Colonic mucosa (tissue), 4 donors: ENCODE data around the gene SH3BP5L. TPM values are rescaled to one million over a fixed set of nuclear protein-coding genes. Genes with fewer than 3 reads are reported as not detected.

Experiments used
- DNase-seq: peaks from one replicate; pipeline ENCODE4 v3.0.0-alpha.2; 2020
- H3K27ac ChIP-seq: fragments of 200-600 bp; one replicate; pipeline ENCODE4 v1.8.0; 2021
- H3K27me3 ChIP-seq: fragments of 200-600 bp; one replicate; pipeline ENCODE4 v1.8.0; 2021
- H3K36me3 ChIP-seq: fragments of 200-600 bp; one replicate; pipeline ENCODE4 v1.8.0; 2021
- H3K4me1 ChIP-seq: fragments of 200-600 bp; one replicate; pipeline ENCODE4 v1.8.0; 2021; ENCODE audit warnings: mild to moderate bottlenecking
- H3K4me3 ChIP-seq: fragments of 200-600 bp; one replicate; pipeline ENCODE4 v1.8.0; 2021
- H3K9ac ChIP-seq, 2 donors: one replicate each; pipeline ENCODE4 v1.7.0; 2013; ENCODE audit warnings: control low read depth in 2 of 2, low read depth in 2 of 2, low read length in 2 of 2
- H3K9me3 ChIP-seq: fragments of 200-600 bp; one replicate; pipeline ENCODE4 v1.8.0; 2021
- intact Hi-C: fragments of 100-400 bp; cut with DNase I; formaldehyde crosslinking; loops from one replicate; pipeline ENCODE4 v1.14.1; 2022
- total RNA-seq, 2 donors: library from RNA; stranded (reverse); fragmentation: NEBNext Ultra II Directional in 1 of 2; extraction: Animal tissue kit (Norgen Biotek cat#: 25700) in 1 of 2; gene quantifications; one replicate each; pipeline ENCODE4 v1.2.1, GENCODE V29; 2021
- TF ChIP-seq, protein P1 (sequence below): fragments of 200-600 bp; IDR thresholded peaks from one replicate; pipeline ENCODE4 v1.8.0; 2022; ENCODE audit warnings: antibody characterized with exemption, mild to moderate bottlenecking
- donor health status: healthy.
- donor health status: DM: no; HTN: no; CAD: no.
- donor health status: DM: no; HTN: no; CAD: no.

Gene SH3BP5L
- total RNA-seq, 2 donors from 2014 or later: 24.2 to 30.5 TPM

DNA sequence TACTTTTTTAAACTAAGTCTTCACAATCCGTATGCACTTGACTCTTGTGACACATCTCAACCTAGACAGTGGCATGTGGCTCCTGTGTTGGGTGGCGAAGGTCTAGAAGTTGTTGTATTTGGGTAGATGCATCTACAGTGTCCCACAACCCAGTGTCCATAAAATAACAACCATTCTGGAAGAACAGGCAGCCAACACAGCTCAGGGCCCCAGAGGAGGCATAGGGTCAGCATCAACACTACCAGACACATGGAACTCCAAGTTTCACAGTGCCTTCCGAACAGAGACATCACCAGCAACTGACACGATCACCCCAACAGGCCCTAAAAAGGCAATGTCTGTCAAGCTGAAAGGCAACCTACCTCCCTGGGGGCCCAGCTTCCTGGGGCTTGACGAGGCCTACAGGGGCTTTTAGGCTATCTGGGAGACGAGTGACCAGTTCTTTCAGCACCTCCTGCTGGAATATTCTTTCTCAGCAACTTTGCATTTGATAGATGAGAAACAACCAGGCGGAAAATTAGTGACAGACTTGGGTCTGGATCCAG, 5.6 kb downstream of the SH3BP5L start:
- H3K9ac ChIP-seq: no peak overlapping the region
- H3K27ac ChIP-seq: no peak overlapping the region
- H3K4me3 ChIP-seq: no peak overlapping the region
- no peaks in the 10 kb centered on the region for H3K27me3 ChIP-seq
- TF ChIP-seq, protein P1, sequence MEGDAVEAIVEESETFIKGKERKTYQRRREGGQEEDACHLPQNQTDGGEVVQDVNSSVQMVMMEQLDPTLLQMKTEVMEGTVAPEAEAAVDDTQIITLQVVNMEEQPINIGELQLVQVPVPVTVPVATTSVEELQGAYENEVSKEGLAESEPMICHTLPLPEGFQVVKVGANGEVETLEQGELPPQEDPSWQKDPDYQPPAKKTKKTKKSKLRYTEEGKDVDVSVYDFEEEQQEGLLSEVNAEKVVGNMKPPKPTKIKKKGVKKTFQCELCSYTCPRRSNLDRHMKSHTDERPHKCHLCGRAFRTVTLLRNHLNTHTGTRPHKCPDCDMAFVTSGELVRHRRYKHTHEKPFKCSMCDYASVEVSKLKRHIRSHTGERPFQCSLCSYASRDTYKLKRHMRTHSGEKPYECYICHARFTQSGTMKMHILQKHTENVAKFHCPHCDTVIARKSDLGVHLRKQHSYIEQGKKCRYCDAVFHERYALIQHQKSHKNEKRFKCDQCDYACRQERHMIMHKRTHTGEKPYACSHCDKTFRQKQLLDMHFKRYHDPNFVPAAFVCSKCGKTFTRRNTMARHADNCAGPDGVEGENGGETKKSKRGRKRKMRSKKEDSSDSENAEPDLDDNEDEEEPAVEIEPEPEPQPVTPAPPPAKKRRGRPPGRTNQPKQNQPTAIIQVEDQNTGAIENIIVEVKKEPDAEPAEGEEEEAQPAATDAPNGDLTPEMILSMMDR: no peak
- H3K4me1 ChIP-seq: peaks cover 15% of the 10 kb centered on the region
- no peaks in the 10 kb centered on the region for H3K36me3 ChIP-seq
- DNase-seq: peak; percentile 12
- intact Hi-C loops: no loop called here
- H3K9me3 ChIP-seq: no peaks in the 10 kb centered on the region

DNA sequence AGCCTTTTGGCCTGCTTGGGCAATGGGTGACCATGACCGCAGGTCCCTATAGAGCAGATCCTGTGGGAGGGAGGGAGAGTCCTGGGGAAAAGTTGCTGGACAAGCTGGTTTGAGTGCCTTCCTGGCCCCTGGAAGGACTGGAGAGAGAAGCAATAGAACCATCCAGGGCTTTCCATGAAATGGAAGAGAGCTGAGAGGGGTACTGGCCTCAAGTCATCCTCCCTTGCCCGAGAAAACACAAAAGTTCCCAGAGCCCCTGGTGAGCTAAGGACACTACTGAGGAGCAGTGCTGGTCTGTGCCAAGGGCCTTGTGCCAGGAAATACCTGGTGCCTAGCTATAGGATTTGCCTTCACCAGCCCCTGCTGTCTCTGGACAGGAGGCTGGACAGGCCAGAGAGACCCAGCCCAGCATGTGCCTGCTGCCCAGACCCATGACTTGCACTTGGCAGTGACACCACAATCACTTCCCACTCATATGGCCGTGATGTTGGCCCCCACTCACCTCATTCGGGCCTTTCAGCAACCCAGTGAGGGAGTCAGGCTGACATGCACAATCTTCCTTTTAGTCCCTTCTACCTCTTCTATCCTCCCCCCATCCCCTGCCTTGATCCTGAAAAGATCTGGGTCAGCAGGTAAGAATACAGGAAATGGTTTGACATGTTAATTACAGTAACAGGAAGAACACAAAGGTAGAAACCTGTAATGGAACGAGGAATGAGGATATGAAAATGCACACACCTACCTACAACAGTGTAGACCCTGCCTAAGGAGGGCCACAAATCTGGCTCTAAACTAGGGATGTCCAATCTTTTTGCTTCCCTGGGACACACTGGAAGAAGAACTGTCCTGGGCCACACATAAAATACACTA, 7.0 kb downstream of the SH3BP5L start:
- Histone ChIP-seq H3K27me3 (no peaks in the 10 kb centered on the region), H3K27ac (no peak overlapping the region), H3K9me3 (no peaks in the 10 kb centered on the region), H3K4me1 (peaks cover under 1% of the 10 kb centered on the region), H3K9ac (no peak overlapping the region), H3K4me3 (no peak overlapping the region), H3K36me3 (peaks cover 4% of the 10 kb centered on the region)
- intact Hi-C loops: no loop called here
- peak; percentile 15 for DNase-seq
- TF ChIP-seq, protein P1: no peak

DNA sequence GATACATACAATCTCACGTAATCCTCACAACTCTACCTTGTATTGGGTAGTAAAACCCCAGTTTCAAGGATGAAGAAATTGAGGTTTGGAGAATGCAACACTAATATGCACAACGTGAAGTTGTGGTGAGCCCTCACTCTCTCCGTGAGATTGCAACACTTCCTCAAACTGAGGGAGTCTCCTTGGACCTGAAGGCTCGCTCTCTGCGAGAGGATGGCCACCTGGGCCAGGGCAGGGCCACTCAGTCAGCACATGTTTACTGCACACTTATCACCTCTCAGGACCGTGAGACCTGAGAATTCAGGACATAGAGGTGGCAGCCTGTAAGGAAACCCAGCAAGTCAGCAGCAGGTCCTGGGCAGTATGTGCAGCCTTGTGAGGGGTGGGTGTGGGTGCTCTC, 8.7 kb downstream of the SH3BP5L start:
- intact Hi-C loops: no loop called here
- TF ChIP-seq, protein P1: no peak
- H3K4me3 ChIP-seq: no peak overlapping the region
- no peak overlapping the region for H3K27ac ChIP-seq
- peaks cover 4% of the 10 kb centered on the region for H3K36me3 ChIP-seq
- H3K9ac ChIP-seq: no peak overlapping the region
- H3K9me3 ChIP-seq: no peaks in the 10 kb centered on the region
- no peak for DNase-seq
- H3K27me3 ChIP-seq: no peaks in the 10 kb centered on the region
- H3K4me1 ChIP-seq: no peaks in the 10 kb centered on the region

DNA sequence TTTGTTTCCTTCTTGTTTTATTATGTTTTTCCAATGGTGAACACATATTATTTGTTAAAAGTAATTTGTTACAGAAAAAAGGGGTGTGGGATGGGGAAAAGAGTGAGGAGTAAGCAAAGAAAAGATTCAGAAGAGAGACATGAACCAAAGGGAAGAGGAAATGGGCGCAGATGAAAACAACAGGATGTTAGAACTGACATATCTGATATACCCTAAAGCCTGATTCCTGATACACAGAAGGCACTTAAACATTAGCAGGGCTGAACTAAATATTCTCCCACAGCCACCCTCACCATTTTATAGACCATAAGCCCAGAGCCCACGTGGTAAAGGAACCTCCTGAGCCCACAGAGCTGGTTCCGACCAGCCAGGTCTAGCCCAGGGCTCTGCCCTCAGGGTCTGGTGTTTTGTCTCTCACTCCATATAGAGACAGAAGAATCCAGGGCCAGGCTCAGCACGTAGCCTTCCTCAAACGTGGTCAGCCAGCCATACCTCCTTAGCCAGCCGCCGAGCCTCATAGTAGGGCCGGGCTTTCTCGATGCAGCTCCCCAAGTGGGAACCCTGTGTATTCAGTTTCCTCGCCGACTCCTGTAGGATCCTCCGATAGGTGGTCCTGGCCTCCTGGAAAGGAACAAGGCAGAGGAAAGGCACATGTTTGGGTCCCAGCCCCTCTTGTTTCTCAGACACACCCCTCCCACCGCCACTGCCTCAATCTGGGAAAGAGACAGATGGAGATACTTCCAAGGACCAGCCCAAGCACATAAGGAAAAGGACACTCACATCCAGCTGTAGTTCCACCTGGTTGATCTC, 9.5 kb downstream of the SH3BP5L start:
- Histone ChIP-seq H3K27ac (no peak overlapping the region), H3K27me3 (no peaks in the 10 kb centered on the region), H3K4me1 (no peaks in the 10 kb centered on the region), H3K9ac (no peak overlapping the region), H3K4me3 (no peak overlapping the region), H3K36me3 (peaks cover 4% of the 10 kb centered on the region), H3K9me3 (no peaks in the 10 kb centered on the region)
- TF ChIP-seq, protein P1: no peak
- DNase-seq: no peak
- intact Hi-C loops: no loop called here

DNA sequence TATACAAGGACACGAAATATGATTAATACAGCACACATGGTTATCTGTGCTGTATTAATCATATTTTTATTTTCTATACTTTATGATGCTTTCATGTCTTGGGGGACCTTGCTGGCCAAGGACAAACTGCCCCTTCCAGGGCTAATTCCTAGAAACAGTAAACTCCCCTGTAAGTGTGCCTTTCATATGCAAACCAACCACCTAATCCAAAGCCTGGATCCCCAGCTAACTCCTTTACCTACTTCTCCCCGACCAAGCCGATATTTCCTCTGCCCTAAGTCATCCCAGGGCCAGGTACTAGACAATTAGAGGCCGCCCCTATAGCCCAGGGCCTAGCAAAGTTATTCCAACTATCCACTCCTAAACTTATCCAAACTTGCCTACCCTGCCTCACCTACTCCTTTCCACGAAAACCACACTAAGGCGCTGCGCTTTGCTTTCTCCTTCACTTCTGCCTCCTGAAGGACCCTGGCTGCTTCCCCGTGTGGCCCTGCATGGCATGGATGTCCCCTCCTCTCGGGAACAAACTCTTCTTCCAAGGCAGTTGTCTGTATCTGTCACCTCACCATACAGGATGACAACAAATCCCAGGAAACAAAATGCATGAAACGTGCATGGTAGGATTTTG, 10.2 kb downstream of the SH3BP5L start:
- H3K4me1 ChIP-seq: no peaks in the 10 kb centered on the region
- TF ChIP-seq, protein P1: no peak
- DNase-seq: no peak
- H3K27ac ChIP-seq: no peak overlapping the region
- no peak overlapping the region for H3K9ac ChIP-seq
- H3K4me3 ChIP-seq: no peak overlapping the region
- intact Hi-C loops: no loop called here
- H3K36me3 ChIP-seq: peaks cover 4% of the 10 kb centered on the region
- H3K27me3 ChIP-seq: no peaks in the 10 kb centered on the region
- H3K9me3 ChIP-seq: no peaks in the 10 kb centered on the region
